Sigmoid colon (tissue), 7 donors: Measurements from ENCODE around the gene PSMB10. TPM values are rescaled to one million over a fixed set of nuclear protein-coding genes. Genes with fewer than 3 reads are reported as not detected.
A peak's percentile ranks its signal among the peaks of the same experiment; 100 is the strongest.

ENCODE experiments used
- DNase-seq: peaks from one replicate; pipeline ENCODE4 v3.0.0-alpha.2; 2019
- H3K27ac ChIP-seq, 4 donors: fragments of 200-600 bp; sonication (generic); one replicate each; pipeline ENCODE4 v1.5.1; 2016 to 2019; ENCODE audit warnings: mild to moderate bottlenecking in 1 of 4
- H3K27me3 ChIP-seq, 3 donors: fragments of 200-600 bp; sonication (generic); one replicate each; pipeline ENCODE4 v1.5.1; 2019; ENCODE audit warnings: mild to moderate bottlenecking in 1 of 3
- H3K36me3 ChIP-seq, 4 donors: fragments of 200-600 bp; sonication (generic); one replicate each; pipeline ENCODE4 v1.5.1; 2016 to 2019
- H3K4me1 ChIP-seq, 4 donors: fragments of 200-600 bp; sonication (generic); one replicate each; pipeline ENCODE4 v1.5.1; 2017 to 2019
- H3K4me3 ChIP-seq, 4 donors: fragments of 200-600 bp; sonication (generic); one replicate each; pipeline ENCODE4 v1.5.1; 2017 to 2019; ENCODE audit warnings: mild to moderate bottlenecking in 2 of 4, moderate library complexity in 1 of 4
- H3K9me3 ChIP-seq, 4 donors: fragments of 200-600 bp in 3 of 4; sonication (generic) in 3 of 4; one replicate each; pipeline versions ENCODE4 v1.5.1 to v1.6.1; 2013 to 2019
- EP300 ChIP-seq, 4 donors: sonication (generic); formaldehyde crosslinking; IDR thresholded peaks; one replicate each; pipeline ENCODE4 v1.6.1; 2017; ENCODE audit warnings: antibody characterized with exemption in 4 of 4
- POLR2A ChIP-seq, 2 donors: fragments of 450-650 bp; IDR thresholded peaks; one replicate each; pipeline ENCODE4 v1.6.1; 2016; ENCODE audit warnings: antibody characterized with exemption in 2 of 2, mild to moderate bottlenecking in 2 of 2, moderate library complexity in 2 of 2
- POLR2AphosphoS5 ChIP-seq, 4 donors: sonication (generic); formaldehyde crosslinking; IDR thresholded peaks; one replicate each; pipeline ENCODE4 v1.6.1; 2017; ENCODE audit warnings: antibody characterized with exemption in 4 of 4
- WGBS, 2 donors: extraction: QIAGEN DNeasy Blood & Tissue Kit; methylation state at CpG; one replicate each; pipeline ENCODE4 v1.1.7; 2013; 5-methylcytosine and 5-hydroxymethylcytosine counted together
- intact Hi-C: fragments of 100-400 bp; cut with DNase I; formaldehyde crosslinking; loops from one replicate; pipeline ENCODE4 v1.15.1; 2023
- polyA plus RNA-seq, 3 donors: library from polyadenylated mRNA; stranded (reverse); fragments of 200-250 nt; gene quantifications; one replicate each; pipeline ENCODE4 v1.2.3, GENCODE V29; 2013
- total RNA-seq, 4 donors: library from RNA; depleted of rRNA; stranded (reverse); fragments of >200 nt; gene quantifications; one replicate each; pipeline ENCODE4 v1.1.0, GENCODE V29; 2016
- TF ChIP-seq, protein P1 (sequence below), 4 experiments: fragments of 450-650 bp in 3 of 4; fragments of 200-600 bp in 1 of 4; IDR thresholded peaks; one replicate each; pipeline ENCODE4 v1.5.1; 2016 to 2019; ENCODE audit warnings: antibody characterized with exemption in 4 of 4, mild to moderate bottlenecking in 3 of 4, moderate library complexity in 2 of 4
- donor health status: healthy with polysubstance abuse.
- donor health status: Bipolar disorder and iron deficiency.
- donor health status: healthy.

The PSMB10 gene
- total and polyA plus RNA-seq, 7 donors: 37.1 to 200 (median 61.0) TPM

GRCh38 chr16:67922740-67923139 lies 13.9 kb downstream of the PSMB10 start:
- TF ChIP-seq POLR2AphosphoS5 (IDR thresholded peaks at IDR 0.05) (no peak), POLR2A (IDR thresholded peaks at IDR 0.05) (no peak), EP300 (IDR thresholded peaks at IDR 0.05) (no peak)
- TF ChIP-seq, protein P1, sequence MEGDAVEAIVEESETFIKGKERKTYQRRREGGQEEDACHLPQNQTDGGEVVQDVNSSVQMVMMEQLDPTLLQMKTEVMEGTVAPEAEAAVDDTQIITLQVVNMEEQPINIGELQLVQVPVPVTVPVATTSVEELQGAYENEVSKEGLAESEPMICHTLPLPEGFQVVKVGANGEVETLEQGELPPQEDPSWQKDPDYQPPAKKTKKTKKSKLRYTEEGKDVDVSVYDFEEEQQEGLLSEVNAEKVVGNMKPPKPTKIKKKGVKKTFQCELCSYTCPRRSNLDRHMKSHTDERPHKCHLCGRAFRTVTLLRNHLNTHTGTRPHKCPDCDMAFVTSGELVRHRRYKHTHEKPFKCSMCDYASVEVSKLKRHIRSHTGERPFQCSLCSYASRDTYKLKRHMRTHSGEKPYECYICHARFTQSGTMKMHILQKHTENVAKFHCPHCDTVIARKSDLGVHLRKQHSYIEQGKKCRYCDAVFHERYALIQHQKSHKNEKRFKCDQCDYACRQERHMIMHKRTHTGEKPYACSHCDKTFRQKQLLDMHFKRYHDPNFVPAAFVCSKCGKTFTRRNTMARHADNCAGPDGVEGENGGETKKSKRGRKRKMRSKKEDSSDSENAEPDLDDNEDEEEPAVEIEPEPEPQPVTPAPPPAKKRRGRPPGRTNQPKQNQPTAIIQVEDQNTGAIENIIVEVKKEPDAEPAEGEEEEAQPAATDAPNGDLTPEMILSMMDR (IDR thresholded peaks at IDR 0.05): no peak
- Histone ChIP-seq H3K27ac (no peak overlapping the region), H3K4me1 (peaks cover 0 to 41% (median 20%) of the 10 kb centered on the region in 4 donors), H3K27me3 (no peaks in the 10 kb centered on the region), H3K4me3 (no peak overlapping the region), H3K9me3 (no peaks in the 10 kb centered on the region), H3K36me3 (peaks cover 5 to 15% (median 9%) of the 10 kb centered on the region in 4 donors)
- DNase-seq: no peak
- WGBS, 2 donors: 90 to 91% methylated on average over 8 of the region's 8 CpGs
- intact Hi-C loops: no loop called here

DNA sequence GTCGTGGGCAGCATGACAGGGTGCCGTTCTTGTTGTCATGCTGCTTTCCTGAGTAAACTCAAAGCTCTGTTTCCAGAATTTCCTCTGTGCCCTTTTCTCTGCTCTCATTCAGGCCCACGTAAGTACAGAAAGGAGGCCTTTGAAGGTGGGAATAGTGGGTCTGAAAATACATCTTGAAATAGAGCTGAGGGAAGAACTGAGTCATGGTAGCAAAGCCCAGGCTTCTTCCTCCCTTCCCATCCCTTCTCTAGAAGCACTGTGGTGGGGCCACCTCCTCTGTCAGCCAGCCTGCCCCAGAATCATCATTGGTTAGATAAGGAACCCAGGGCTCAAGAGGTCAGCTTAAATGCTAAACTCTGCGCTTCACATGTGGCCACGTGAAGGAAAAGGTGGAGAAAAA lies 14.4 kb downstream of the PSMB10 start:
- H3K4me1 ChIP-seq: peaks cover 0 to 46% (median 25%) of the 10 kb centered on the region in 4 donors
- H3K36me3 ChIP-seq: peaks cover under 1 to 10% (median 4%) of the 10 kb centered on the region in 4 donors
- no peak for DNase-seq
- intact Hi-C loops: no loop called here
- no peak overlapping the region for H3K27ac ChIP-seq
- H3K4me3 ChIP-seq: no peak overlapping the region
- no peak for TF ChIP-seq POLR2A (IDR thresholded peaks at IDR 0.05)
- no peak for TF ChIP-seq POLR2AphosphoS5 (IDR thresholded peaks at IDR 0.05)
- no peak for TF ChIP-seq EP300 (IDR thresholded peaks at IDR 0.05)
- TF ChIP-seq, protein P1 (IDR thresholded peaks at IDR 0.05): no peak
- WGBS, 2 donors: 86 to 91% methylated on average over 5 of the region's 5 CpGs
- H3K9me3 ChIP-seq: no peaks in the 10 kb centered on the region
- no peaks in the 10 kb centered on the region for H3K27me3 ChIP-seq

DNA sequence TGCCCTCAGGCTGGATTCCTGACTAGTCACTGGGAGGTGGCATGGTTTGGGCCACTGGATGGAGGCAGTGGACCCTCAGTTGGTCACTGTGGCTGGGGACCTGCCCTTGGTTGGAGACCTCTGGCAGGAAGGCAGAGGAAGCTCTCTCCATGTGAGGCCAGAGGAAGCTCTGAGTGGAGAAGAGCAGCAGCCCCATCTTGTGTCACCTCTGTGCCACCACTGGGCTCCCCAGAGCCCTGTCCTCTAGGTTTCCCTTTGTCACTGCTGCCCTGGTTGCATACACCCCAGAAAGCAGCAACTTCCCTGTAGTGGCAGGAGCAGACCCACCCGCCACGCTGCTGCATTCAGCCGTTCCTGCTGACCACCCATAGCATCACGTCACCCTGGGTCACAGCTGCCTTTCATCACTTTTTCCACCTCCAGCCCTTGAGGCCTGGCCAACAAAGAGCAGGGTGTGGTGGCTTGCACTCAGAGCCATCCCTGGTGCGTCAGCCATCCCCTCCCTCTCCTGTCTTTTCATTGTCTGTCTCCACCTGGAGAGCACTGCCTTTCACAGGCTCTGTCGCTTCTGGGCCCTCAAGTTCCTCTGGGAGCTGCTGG lies 16.9 kb downstream of the PSMB10 start:
- H3K4me1 ChIP-seq: peaks cover 0 to 55% (median 38%) of the 10 kb centered on the region in 4 donors
- no peaks in the 10 kb centered on the region for H3K27me3 ChIP-seq
- no peak for DNase-seq
- H3K27ac ChIP-seq: peak overlapping the region in 2 of 4 donors; percentile 29 to 43
- no peaks in the 10 kb centered on the region for H3K9me3 ChIP-seq
- no peak for TF ChIP-seq EP300 (IDR thresholded peaks at IDR 0.05)
- TF ChIP-seq, protein P1 (IDR thresholded peaks at IDR 0.05): no peak
- no peak for TF ChIP-seq POLR2A (IDR thresholded peaks at IDR 0.05)
- TF ChIP-seq POLR2AphosphoS5 (IDR thresholded peaks at IDR 0.05): no peak
- 86 to 91% methylated on average over 6 of the region's 6 CpGs for WGBS, 2 donors
- H3K36me3 ChIP-seq: peaks cover 0 to 24% (median 3%) of the 10 kb centered on the region in 4 donors
- no peak overlapping the region for H3K4me3 ChIP-seq
- intact Hi-C loops: no loop called here

DNA sequence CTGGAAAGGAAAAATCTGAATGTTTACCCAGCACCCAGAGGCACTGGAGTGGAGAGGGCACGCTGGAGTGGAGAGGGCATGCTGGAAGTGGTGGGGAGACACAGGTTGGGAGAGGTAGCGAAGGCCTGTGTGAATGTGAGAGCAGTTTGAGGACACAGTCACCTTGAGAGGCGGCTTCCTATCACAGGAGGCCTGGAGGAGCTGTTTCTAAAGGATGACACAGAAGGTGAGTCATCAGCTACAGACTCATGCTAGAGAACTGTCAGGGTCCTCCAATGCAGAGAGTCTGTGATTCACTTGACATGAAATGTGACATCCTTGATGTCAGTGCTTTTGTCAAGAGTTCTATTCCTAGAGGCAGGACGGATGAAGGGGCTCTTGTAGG lies 18.8 kb downstream of the PSMB10 start:
- WGBS, 2 donors: 87 to 92% methylated on average over 4 of the region's 4 CpGs
- DNase-seq: no peak
- Histone ChIP-seq H3K27ac (peak overlapping the region; percentile 41 to 75 (median 73)), H3K36me3 (peaks cover 0 to 22% (median 1%) of the 10 kb centered on the region in 4 donors), H3K4me1 (peaks cover 0 to 43% (median 32%) of the 10 kb centered on the region in 4 donors), H3K27me3 (no peaks in the 10 kb centered on the region), H3K4me3 (no peak overlapping the region), H3K9me3 (no peaks in the 10 kb centered on the region)
- intact Hi-C loops: no loop called here
- TF ChIP-seq, protein P1 (IDR thresholded peaks at IDR 0.05): no peak
- TF ChIP-seq POLR2A (IDR thresholded peaks at IDR 0.05) (no peak), EP300 (IDR thresholded peaks at IDR 0.05) (no peak), POLR2AphosphoS5 (IDR thresholded peaks at IDR 0.05) (no peak)
